ENCODE measurements around the gene DENND4A.

DENND4A gene

DNA sequence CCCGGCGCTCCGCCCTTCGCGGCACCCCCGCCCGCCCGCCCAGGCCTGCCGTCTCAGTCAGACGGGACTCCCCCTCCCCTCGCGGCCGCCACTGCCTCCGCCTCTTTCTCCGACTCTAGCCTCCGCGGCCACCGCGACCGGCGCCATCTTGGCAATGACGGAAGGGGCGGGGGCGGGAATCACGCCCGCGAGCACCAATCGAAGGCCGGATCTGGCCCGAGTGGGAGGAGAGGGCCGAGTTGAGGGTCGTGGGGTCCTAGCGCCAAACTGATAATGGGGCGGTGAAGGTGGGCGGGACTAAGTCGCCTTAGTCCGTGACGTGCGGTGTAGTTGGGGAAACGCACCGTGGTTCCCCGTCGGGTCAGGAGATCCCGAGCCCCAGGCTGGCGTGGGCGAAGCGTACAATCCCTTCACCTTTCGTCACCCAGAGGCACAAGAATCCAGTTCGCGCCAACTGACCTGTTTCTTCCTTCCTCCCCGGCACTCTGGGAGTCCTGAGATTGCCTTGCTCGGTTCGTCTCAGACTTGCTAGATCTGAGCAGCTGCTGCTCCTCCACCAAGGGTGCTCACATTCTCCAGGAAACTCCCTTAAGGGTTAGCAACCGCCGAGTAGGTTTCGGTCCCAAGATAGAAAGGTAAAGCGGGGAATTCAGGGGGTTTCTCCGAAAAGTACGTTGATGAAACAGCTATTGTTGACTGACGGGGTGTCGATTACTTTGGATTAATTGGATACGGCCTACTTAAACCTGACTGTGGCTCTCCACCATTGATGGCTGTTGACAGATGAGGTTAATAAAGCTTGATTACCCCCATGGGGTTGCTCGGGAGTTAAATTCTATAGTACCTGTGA is at the start of gene DENND4A:
TSS of gene DENND4A (minus strand) at position 156 of the 850 bp plus-strand sequence. CDS start 35,843 bp downstream, outside the sequence.
- peak; percentile 86 for FAIRE-seq

DNA sequence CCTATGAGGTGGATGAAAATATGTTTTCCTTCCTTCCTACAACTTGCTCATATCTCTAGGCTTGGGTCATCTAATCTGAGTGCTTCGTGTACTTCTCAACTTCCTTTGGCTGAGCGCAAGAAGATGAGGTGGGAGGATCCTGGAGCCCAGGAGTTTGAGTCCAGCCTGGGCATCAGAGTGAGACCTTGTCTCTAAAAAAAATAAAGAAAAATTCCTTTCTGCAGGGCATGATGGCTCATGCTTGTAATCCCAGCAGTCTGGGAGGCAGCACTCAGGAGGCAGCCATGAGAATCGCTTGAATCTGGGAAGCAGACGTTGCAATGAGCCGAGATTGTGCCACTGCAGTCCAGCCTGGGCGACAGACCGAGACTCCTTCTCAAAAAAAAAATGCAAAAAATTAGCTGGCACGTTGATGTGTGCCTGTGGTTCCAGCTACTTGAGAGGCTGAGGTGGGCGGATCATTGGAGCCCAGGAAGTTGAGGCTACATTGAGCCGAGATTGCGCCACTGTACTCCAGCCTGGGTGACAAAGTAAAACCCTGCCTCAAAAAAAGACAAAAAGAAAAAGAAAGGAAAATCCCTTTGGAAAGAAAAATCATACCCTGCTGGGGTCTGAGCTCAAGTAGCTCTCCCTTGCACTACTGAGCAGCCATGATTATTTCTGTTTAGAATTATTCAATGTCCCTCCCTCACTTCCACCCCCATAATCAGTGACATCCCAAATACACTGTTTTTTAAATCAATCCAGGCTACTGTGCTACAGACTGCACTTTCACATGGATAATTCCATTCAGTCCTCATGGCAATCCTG is 49.2 kb upstream of the DENND4A start:
- FAIRE-seq, result no peak

DNA sequence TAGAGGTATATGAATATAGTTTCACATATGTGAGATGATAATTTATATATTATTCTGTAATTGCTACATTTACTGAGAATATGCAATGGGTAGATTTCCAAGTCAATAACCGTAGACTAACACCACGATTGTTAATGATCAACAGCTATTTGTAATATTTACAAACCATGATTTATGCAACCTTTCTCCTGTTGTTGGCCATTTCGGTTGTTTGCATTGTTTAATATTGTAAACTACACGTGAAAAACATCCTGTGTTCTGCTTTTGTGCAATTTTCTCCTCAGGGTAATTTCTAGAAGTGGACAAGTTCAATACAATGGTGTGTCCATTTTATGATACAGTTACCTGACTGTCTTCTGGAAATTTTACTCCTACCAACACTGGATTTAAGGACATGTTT is 47.9 kb upstream of the DENND4A start:
- no peak for FAIRE-seq

DNA sequence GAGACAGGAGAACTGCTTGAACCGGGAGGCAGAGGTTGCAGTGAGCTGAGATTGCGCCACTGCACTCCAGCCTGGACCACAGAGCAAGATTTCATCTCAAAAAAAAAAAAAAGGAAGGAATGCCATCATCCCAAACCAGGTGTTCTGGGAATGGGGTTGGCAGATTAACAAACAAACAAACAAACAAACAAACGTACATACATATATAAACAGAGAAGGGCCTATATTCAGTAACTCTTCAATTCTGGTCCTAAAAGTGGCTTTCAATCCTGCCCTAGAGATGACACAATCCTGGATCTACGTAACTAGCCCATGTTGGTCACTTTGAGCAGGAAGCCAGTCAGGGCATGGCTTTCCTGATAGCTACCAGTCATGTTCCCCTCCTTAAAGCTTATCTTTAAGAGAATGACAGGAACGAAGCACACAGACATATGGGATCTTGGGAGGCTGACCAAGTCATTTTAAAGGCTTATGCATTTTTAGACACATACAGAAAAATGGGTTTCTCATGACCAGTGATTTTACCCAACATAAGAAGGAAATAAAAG is 47.3 kb upstream of the DENND4A start:
- no peak for FAIRE-seq

DNA sequence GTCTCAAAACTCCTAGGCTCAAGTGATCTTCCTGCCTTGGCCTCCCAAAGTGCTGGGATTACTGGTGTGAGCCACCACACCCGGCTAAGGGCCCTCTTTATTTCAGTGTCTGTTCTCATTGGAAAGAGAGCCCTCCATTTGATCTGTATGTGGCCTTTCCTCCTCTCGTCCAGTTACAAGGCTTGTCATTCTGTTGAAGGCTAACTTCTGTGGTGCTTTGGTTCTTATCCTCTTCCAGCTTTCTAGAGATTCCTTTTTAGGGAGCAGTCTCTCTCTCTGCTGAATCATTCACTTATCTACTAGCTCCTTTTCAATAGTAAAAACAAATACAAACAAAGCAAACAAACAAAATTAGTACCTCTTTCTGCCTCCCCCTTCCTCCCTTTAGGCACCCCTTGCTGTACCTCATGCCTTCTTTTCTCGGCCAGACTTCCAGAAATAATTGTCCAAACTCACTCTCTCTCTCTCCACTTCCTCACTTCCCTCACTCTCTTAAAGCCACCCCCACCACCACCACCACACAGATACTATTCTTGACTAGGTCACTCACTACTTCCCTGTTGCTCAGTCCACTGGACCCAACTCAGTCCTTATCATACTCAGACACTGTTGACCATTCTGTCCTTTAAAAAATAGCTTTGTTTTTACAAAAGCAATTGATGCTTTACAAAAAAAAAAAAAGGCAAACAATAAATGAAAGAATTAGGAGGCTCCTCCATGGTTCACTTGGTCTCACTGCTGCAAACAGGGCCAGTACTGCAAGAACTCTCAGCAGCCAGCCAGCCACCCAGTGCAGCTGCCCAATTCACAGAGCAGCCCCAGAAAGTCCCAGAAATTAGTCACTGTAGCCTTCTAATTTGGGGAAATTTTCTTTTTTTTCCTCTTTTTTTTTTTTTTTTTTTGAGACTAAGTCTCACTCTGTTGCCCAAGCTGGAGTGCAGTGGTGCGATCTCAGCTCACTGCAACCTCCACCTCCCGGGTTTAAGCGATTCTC is 45.5 kb upstream of the DENND4A start:
- no peak for FAIRE-seq

DNA sequence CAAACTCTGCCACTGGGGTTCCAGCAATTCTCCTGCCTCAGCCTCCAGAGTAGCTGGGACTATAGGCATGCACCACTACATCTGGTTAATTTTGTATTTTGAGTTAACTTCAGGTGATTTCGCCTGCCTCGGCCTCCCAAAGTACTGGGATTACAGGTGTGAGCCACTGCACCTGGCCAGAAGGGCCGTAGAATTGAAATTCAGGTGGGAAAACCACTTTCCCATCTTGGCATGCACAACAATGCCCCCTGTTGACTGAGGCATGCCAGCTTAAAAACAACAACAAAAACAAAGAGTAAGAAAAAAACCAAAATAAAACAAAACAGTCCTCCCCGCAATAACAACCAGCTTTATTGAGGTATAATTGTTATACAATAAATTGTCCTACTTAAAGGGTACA is 44.6 kb upstream of the DENND4A start:
- FAIRE-seq, result no peak

DNA sequence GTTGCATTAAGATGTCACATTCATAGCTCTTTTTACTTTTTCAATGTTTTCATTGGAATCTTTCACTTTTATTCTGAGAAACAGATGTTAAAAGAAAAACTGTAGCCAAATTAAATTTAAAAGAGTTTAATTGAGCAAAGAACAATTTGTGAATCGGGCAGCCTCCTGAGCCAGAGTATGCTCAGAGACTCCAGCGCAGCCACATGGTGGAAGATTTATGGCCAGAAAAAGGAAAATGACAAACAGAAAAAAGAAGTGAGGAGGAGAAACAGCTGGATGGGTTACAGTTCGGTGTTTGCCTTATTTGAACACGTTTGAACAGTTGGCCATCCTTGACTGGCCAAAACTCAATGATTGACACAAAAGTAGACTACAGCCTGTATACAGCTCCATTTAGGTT is 43.4 kb upstream of the DENND4A start:
- no peak for FAIRE-seq

DNA sequence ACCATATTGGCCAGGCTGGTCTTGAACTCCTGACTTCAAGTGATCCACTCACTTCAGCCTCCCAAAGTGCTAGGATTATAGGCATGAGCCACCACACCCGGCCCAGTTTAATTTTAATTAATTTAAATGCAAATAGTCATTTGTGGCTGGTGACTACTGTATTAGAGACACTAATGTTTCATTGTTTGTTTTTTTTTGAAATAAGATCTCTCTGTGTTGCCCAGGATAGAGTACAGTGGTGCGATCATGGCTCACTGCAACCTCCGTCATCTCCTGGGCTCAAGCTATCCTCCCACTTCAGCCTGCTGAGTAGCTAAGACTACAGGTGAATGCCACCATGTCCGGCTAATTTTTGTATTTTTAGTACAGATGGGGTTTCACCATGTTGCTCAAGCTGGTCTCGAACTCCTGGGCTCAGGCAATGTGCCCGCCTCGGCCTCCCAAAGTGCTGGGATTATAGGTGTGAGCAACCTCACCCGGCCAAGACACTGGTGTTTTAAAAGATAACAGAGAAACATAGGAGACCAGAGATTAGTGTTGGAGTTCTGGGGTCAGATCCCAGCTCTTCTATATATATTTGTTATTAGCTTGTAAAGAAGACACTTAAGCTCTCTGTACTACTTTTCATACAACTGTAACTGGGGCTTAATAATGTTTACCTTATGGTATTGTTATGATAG is 42.6 kb upstream of the DENND4A start:
- no peak for FAIRE-seq

DNA sequence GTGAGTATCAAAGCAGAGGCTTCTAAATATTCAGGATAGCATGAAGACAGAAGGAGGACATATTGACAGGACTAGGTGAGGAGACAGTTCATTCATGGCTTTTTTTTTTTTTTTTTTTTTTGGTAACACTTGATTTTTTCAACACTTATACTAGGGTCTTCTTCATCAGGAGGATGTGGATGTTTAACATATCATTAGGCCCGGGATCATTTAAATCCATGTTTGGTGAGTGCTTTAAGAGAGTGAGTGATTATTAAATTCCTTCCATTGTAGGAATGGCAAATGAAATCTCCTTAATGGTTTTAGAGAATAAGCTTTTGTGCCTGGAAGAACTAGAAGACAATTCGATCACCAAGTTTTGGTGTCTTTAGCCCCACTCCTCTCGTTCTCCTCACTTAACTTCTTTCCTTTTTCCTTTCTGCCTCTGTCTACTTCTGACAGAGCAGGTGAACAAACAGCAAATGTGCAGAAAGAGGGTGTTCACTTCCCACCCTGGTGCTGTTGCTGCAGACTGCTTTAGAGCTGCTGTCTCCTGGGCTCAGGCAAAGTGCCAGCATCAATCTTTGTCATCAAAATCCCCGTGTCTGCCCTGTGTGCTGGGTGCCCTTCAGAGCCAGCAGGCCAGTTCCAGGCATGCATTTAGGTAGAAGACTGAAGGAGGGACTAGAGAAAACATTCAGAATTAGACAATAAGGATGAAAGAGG is 41.6 kb upstream of the DENND4A start:
- FAIRE-seq, result no peak

DNA sequence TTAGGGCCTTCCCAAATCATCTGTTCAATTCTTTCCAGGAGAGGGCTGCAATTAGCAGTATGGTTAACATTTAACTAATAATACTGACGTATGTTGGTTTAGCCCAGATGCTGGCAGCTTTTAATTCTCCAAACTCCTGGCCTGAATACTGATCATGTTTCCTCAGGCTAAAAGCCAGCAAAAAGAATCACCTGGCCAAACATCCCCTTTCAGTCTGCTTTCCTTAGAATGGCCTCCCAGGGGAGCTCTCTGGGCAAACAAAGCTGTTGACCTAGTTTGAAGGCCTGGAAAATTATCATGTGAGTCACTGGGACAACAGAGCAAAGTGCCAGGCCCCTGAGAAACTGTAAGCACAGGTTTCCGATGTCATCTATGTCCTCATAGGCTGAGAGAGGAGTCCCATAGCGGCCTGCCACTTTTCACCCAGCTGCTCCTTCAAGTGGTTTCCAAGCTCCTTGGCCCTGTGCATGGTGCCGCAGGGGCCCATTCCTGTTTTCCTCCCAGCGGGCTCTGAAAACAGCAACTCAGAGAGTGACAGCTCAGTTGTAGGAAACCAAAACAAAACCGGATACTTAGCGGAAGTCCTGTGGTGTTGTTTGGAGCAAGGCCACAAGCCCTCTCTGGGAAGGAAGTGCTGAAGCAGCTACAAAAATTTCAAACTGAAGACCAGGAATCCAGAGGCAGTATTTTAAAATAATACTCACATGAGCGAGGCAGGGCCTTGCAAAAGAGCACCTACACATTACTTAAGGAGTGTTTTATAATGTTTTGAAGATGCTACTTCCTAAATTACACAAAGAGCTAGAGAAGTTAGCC is 40.7 kb upstream of the DENND4A start:
- peak; percentile 63 for FAIRE-seq

DNA sequence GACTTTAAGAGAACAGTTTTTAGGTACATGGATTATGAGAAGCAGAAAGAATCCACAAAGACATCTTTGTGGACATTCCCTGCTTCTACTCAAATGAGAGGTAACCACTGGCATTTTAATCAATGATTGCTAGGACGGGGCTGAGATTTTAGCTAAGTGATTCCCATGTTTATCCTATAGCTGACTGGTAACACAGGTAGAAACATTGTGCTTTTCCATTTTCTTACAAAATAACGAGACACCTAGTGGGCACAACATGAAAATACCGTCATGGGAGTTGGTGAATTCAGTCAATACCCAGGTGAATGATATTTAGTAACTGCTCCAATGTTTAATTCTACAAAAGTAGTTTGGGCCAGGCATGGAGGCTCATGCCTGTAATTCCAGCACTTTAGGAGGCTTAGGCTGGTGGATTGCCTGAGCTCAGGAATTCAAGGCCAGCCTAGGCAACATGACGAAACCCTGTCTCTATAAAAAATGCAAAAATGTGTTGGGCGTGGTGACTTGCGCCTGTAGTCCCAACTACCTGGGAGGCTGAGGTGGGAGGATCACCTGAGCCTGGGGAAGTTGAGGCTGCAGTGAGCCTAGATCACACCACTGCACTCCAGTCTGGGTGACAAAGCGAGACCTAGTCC is 37.2 kb upstream of the DENND4A start:
- FAIRE-seq, result no peak

DNA sequence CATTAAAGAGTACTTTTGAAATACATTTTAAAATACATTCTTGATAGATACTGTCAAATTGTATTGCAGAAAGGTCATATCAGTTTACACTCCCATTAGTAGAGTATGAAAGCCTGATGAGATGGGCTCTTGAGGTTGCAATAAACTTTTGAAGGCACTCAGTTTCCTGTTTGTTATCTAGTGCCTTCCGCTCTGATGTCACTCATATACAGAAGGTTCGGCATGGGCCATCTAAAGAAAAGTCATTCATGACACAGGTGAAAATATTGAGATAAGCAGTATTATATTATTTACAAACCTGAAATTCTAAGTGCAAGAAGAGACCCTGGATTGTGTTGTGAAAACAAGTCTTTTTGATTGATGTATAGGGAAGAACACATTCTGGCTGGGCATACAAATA is 36.5 kb upstream of the DENND4A start:
- FAIRE-seq, result no peak

DNA sequence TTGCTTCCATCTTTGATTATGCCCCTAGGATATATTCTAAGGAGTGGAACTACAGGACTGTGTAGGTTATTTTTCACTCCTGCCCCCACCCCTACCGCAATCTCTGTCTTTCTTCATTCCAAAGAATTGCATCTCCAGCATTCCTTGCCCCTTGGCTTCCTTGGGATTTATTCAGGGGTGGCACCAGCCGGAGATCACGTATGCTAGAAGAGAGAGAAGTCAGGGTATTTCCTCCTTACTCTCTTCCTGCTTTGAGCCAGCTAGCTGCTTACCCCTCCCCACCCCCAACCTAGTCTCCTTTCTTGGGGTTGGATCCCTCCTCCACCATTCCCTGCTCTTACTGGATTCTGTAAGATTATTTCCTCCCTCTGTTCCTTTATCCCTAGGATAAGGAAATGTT is 35.0 kb upstream of the DENND4A start:
- no peak for FAIRE-seq

DNA sequence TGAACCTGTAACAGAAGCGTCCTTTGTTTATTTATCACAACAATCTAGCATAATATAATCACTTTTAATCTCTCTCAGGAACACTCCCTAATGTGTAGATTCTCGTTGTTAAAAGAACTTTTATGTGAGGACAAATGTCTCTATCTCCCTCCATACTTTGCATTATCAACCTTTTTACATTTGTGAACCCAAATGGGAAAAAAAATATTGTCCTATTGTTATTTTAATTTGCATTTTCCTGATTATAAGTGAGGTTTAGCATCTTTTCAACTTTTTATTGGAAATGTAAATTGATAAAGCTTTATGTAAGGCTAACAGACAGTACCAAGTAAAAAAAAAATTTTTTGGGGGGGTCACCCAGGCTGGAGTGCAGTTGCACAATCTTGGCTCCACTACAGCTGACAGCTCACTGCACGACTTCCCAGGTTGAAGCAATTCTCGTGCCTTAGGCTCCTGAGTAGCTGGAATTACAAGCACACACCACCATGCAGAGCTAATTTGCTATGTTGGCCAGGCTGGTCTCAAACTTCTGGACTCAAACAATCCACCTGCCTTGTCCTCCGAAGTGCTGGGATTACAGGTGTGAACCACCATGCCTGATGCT is 33.0 kb upstream of the DENND4A start:
- no peak for FAIRE-seq

DNA sequence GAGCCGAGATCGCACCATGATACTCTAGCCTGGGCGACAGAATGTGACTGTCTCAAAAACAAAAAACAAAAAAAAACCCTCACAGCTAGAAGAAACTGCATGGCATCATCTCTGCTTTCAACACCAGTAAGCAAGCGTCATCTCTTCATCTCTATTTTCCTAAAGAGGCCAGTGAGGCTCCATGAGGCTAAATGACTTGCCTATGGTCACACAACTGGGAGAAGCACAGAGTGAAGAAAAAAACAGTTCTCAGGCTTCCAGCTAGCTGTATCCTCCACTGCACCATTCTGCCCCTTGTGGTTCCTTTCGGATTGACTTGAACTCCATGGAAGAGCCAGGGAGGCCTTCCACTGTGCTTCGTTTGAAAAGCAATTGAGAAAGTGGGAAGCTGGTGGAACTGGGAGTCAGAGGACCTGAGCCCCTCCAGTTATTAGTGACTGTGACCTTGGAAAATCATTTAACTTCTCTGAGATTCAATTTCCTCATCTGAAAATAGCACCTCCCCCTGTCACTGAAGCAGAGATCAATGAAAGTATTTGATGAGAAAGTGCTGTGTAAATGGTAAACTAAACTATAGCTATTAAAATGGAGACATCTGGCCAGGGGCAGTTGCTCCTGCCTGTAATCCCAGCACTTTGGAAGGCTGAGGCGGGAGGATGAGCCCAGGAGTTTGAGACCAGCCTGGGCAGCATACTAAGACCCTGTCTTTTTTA is 32.1 kb upstream of the DENND4A start:
- FAIRE-seq, result no peak

DNA sequence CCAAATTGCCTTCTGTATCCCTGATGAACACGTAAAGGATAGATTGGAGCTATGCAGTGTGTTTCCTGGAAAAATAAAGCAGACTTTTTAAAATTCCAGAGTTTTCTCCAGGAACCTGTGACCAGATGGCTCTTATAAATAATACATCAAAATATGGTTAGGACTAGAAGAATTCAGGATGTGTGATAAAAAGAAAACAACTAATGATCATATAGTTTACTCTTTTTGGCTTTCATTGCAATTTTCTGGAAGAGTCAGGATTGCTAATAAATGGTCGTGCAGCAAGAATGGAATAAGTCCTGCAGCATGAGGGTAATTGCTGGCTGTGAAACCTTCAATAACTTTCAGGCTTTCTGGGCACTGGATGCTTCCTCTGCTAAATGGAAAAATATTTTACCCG is 30.2 kb upstream of the DENND4A start:
- FAIRE-seq, result no peak

DNA sequence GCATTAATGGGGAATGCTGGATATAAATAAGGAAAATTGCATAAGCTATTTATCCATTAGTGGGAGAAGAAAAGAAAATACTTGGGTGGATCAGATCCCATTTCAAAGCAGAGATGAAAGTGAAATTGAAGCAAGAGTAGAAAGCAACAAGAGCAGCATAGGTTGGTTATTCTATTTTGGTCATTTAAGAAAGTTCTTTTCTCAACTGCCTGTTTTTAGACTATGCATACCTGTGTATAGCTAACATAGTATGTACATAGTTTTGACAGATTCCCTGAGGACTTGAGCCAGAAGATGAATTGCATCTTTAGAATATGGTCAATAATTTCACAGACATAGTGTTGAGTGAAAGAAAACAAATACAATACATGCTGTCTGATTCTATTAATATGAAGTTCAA is 29.0 kb upstream of the DENND4A start:
- FAIRE-seq, result no peak

DNA sequence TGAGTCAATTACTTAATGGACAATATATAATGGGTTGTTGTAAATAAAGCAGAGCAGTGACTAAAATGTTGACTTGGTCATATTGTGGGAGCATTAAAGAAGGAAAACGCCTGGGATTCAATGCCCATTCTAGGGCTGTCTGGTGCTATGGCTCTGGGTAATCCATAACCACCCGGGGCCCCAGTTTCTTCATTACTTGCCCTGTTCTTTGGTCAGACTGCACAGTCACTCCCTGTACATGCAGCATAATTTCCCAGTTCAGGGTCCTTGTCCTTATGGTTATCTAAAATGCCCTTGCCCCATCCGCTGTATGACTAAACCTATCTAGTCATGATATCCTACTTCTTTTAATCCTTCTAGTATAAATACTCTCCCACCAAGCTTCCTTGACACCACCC is 27.5 kb upstream of the DENND4A start:
- FAIRE-seq, result no peak

All from endometrium (tissue), 2 donors.